Thyroid gland (tissue), 4 donors: ENCODE measurements around the gene PARD3B. TPM values are rescaled to one million over a fixed set of nuclear protein-coding genes. Genes with fewer than 3 reads are reported as not detected.

ENCODE experiments used
- DNase-seq, 2 donors: peaks; one replicate each; pipeline ENCODE4 v3.0.0-alpha.2; 2019
- H3K27ac ChIP-seq, 3 donors: fragments of 200-600 bp; sonication (generic); 1 replicate in 2 of 3; 2 replicates in 1 of 3; pipeline ENCODE4 v1.5.1; 2016 to 2019; ENCODE audit warnings: mild to moderate bottlenecking in 1 of 3, moderate library complexity in 1 of 3
- H3K27me3 ChIP-seq: fragments of 200-600 bp; sonication (generic); one replicate; pipeline ENCODE4 v1.5.1; 2019
- H3K36me3 ChIP-seq, 2 donors: fragments of 200-600 bp; sonication (generic); one replicate each; pipeline ENCODE4 v1.5.1; 2016 to 2019
- H3K4me1 ChIP-seq, 2 donors: fragments of 200-600 bp; sonication (generic); one replicate each; pipeline ENCODE4 v1.5.1; 2017 to 2019
- H3K4me3 ChIP-seq, 3 donors: fragments of 200-600 bp; sonication (generic); replicated peaks in 1 of 3; 1 replicate in 2 of 3; 2 replicates in 1 of 3; pipeline ENCODE4 v1.5.1; 2016; ENCODE audit warnings: mild to moderate bottlenecking in 1 of 3
- H3K9me3 ChIP-seq: fragments of 200-600 bp; sonication (generic); one replicate; pipeline ENCODE4 v1.5.1; 2017
- CTCF ChIP-seq, 6 experiments: fragments of 200-600 bp in 3 of 6; fragments of 450-650 bp in 3 of 6; sonication (generic) in 3 of 6; IDR thresholded peaks; one replicate each; pipeline ENCODE4 v1.5.1; 2016 to 2019; ENCODE audit warnings: antibody characterized with exemption in 6 of 6, mild to moderate bottlenecking in 2 of 6, inconsistent platforms in 1 of 6, moderate library complexity in 1 of 6
- POLR2A ChIP-seq, 2 donors: fragments of 450-650 bp; IDR thresholded peaks; one replicate each; pipeline ENCODE4 v1.6.1; 2017; ENCODE audit warnings: antibody characterized with exemption in 2 of 2, mild to moderate bottlenecking in 2 of 2, moderate library complexity in 1 of 2
- WGBS, 2 donors: methylation state at CpG; one replicate each; pipeline ENCODE4 v1.1.5; 2017; 5-methylcytosine and 5-hydroxymethylcytosine counted together
- intact Hi-C: fragments of 100-400 bp; cut with DNase I; formaldehyde crosslinking; loops from one replicate; pipeline ENCODE4 v1.15.1; 2023
- total RNA-seq, 4 donors: library from RNA; depleted of rRNA; stranded (reverse); fragments of >200 nt; gene quantifications; one replicate each; pipeline ENCODE4 v1.2.3, GENCODE V29; 2016

The PARD3B gene
- total RNA-seq, 4 donors from 2014 or later = 27.0 to 43.4 (median 34.6) TPM

- TF ChIP-seq POLR2A (IDR thresholded peaks at IDR 0.05) (no peak), CTCF (IDR thresholded peaks at IDR 0.05) (no peak)
- no peak overlapping the region for H3K27ac ChIP-seq
- no peaks in the 10 kb centered on the region for H3K27me3 ChIP-seq
- no peaks in the 10 kb centered on the region for H3K4me1 ChIP-seq
- intact Hi-C loops = no loop called here
- no peak for DNase-seq
- H3K4me3 ChIP-seq = no peak overlapping the region
- H3K36me3 ChIP-seq = no peaks in the 10 kb centered on the region
- H3K9me3 ChIP-seq = no peaks in the 10 kb centered on the region
- WGBS, 2 donors = 48 to 65% methylated on average over 2 of the region's 2 CpGs
These were observed 340.5 kb downstream of the PARD3B start for GRCh38 chr2:204885747-204886146.

- Histone ChIP-seq H3K27ac (no peak overlapping the region), H3K36me3 (no peaks in the 10 kb centered on the region), H3K27me3 (no peaks in the 10 kb centered on the region), H3K4me3 (no peak overlapping the region), H3K4me1 (no peaks in the 10 kb centered on the region), H3K9me3 (no peaks in the 10 kb centered on the region)
- TF ChIP-seq POLR2A (IDR thresholded peaks at IDR 0.05) = no peak
- no peak for TF ChIP-seq CTCF (IDR thresholded peaks at IDR 0.05)
- intact Hi-C loops = no loop called here
- 73 to 78% methylated on average over 1 of the region's 1 CpG for WGBS, 2 donors
- no peak for DNase-seq
These were observed 341.4 kb downstream of the PARD3B start for GRCh38 chr2:204886713-204887112.

GRCh38 chr2:204888222-204888621 lies 342.9 kb downstream of the PARD3B start:
- Histone ChIP-seq H3K36me3 (no peaks in the 10 kb centered on the region), H3K9me3 (no peaks in the 10 kb centered on the region), H3K27ac (no peak overlapping the region), H3K4me3 (no peak overlapping the region), H3K27me3 (no peaks in the 10 kb centered on the region), H3K4me1 (no peaks in the 10 kb centered on the region)
- no peak for DNase-seq
- intact Hi-C loops = no loop called here
- TF ChIP-seq CTCF (IDR thresholded peaks at IDR 0.05) (no peak), POLR2A (IDR thresholded peaks at IDR 0.05) (no peak)

GRCh38 chr2:204890680-204891079 lies 345.4 kb downstream of the PARD3B start:
- Histone ChIP-seq H3K4me1 (no peaks in the 10 kb centered on the region), H3K36me3 (no peaks in the 10 kb centered on the region), H3K27ac (no peak overlapping the region), H3K4me3 (no peak overlapping the region), H3K9me3 (no peaks in the 10 kb centered on the region), H3K27me3 (no peaks in the 10 kb centered on the region)
- TF ChIP-seq CTCF (IDR thresholded peaks at IDR 0.05) (no peak), POLR2A (IDR thresholded peaks at IDR 0.05) (no peak)
- WGBS, 2 donors = 92 to 95% methylated on average over 2 of the region's 2 CpGs
- intact Hi-C loops = no loop called here
- no peak for DNase-seq

- Histone ChIP-seq H3K4me3 (no peak overlapping the region), H3K27me3 (no peaks in the 10 kb centered on the region), H3K27ac (no peak overlapping the region), H3K4me1 (no peaks in the 10 kb centered on the region), H3K9me3 (no peaks in the 10 kb centered on the region), H3K36me3 (no peaks in the 10 kb centered on the region)
- DNase-seq = no peak
- WGBS, 2 donors = 95 to 98% methylated on average over 2 of the region's 2 CpGs
- TF ChIP-seq POLR2A (IDR thresholded peaks at IDR 0.05) = no peak
- no peak for TF ChIP-seq CTCF (IDR thresholded peaks at IDR 0.05)
- intact Hi-C loops = no loop called here
These were observed 346.5 kb downstream of the PARD3B start for GRCh38 chr2:204891739-204892138.
